HG02610 (cell line): ENCODE data around the gene HYI.
"Not testable (repeated sequence)": the region's sequence is repeated elsewhere in the genome, so short reads cannot be mapped to it uniquely, and the experiment has no call there.

ENCODE experiments used
- ATAC-seq: cut with Tn5 transposase; IDR thresholded peaks from one replicate; pipeline ENCODE4 v1.9.1; 2021; ENCODE audit warnings: mild to moderate bottlenecking, moderate library complexity; ENCODE audit not compliant: unreplicated experiment

The HYI gene

GRCh38 chr1:43465505-43466067 lies 11.9 kb upstream of the HYI start:
- ATAC-seq, result no peak

GRCh38 chr1:43464681-43465504 lies 11.2 kb upstream of the HYI start:
- ATAC-seq, result no peak

GRCh38 chr1:43463479-43463878 lies 9.7 kb upstream of the HYI start:
- ATAC-seq, result no peak

- no peak for ATAC-seq
Measured at GRCh38 chr1:43460988-43461693, 7.4 kb upstream of the HYI start.

- ATAC-seq, result not testable (repeated sequence)
Measured at GRCh38 chr1:43458379-43458778, 4.6 kb upstream of the HYI start.

GRCh38 chr1:43455213-43455889 lies 1.6 kb upstream of the HYI start:
- ATAC-seq, result no peak

GRCh38 chr1:43454270-43455011 lies 710 bp upstream of the HYI start:
- ATAC-seq, result peak; percentile 75

GRCh38 chr1:43452789-43453441 lies 816 bp downstream of the HYI start:
- ATAC-seq, result no peak

GRCh38 chr1:43451701-43452532 lies 1.8 kb downstream of the HYI start:
- ATAC-seq, result no peak

- no peak for ATAC-seq
Measured at GRCh38 chr1:43451157-43451591, 2.6 kb downstream of the HYI start.

- no peak for ATAC-seq
Measured at GRCh38 chr1:43450251-43450941, 3.3 kb downstream of the HYI start.

- ATAC-seq, result no peak
Measured at GRCh38 chr1:43449708-43450069, 4.0 kb downstream of the HYI start.

GRCh38 chr1:43448955-43449707 lies 4.6 kb downstream of the HYI start:
- ATAC-seq, result no peak

GRCh38 chr1:43447891-43448708 lies 5.6 kb downstream of the HYI start:
- ATAC-seq, result no peak

GRCh38 chr1:43446881-43447835 lies 6.6 kb downstream of the HYI start:
- ATAC-seq, result no peak

- ATAC-seq, result no peak
Measured at GRCh38 chr1:43446388-43446740, 7.4 kb downstream of the HYI start.
